Activated CD8-positive, alpha-beta memory T cell treated with anti-CD3 and anti-CD28 coated beads, Interleukin-2, amount 10 ng/mL, durations not matched to agents 7 days and 5 days (primary cell): Measurements from ENCODE around the gene TBXAS1. TPM values are rescaled to one million over a fixed set of nuclear protein-coding genes. Genes with fewer than 3 reads are reported as not detected.
"Not testable (repeated sequence)": the region's sequence is repeated elsewhere in the genome, so short reads cannot be mapped to it uniquely, and the experiment has no call there.

Experiments
- ATAC-seq: fragments of 150-1000 bp; cut with Tn5 transposase; one replicate; pipeline ENCODE4 v1.10.0; 2021; ENCODE audit warnings: moderate library complexity
- CTCF ChIA-PET: fragments of 350-600 bp; sonication (Branson Sonifier 250); formaldehyde crosslinking; loops from one replicate; lab custom pipeline; 2021; ENCODE audit warnings: antibody characterized with exemption; lab: Charles Lee
- DNase-seq: peaks from one replicate; pipeline ENCODE4 v3.0.0-alpha.2; 2020
- H3K27ac Mint-ChIP-seq: one replicate; pipeline ENCODE4 v1.8.0; 2021; ENCODE audit warnings: mild to moderate bottlenecking, mixed read lengths
- H3K27me3 Mint-ChIP-seq: one replicate; pipeline ENCODE4 v1.8.0; 2021; ENCODE audit warnings: mixed read lengths
- H3K36me3 Mint-ChIP-seq: one replicate; pipeline ENCODE4 v1.8.0; 2021; ENCODE audit warnings: mild to moderate bottlenecking, mixed read lengths
- H3K4me1 Mint-ChIP-seq: one replicate; pipeline ENCODE4 v1.8.0; 2021; ENCODE audit warnings: mixed read lengths
- H3K4me3 Mint-ChIP-seq: one replicate; pipeline ENCODE4 v1.8.0; 2021; ENCODE audit warnings: mild to moderate bottlenecking, moderate library complexity, mixed read lengths
- H3K9me3 Mint-ChIP-seq: one replicate; pipeline ENCODE4 v1.8.0; 2022; ENCODE audit warnings: low read depth, mixed read lengths
- total RNA-seq, 2 experiments: library from RNA; stranded (reverse); gene quantifications; one replicate each; pipeline ENCODE4 v1.2.3, GENCODE V29; 2021

The TBXAS1 gene
- total RNA-seq, 2 experiments from 2014 or later, result 1.7 to 3.9 TPM

DNA sequence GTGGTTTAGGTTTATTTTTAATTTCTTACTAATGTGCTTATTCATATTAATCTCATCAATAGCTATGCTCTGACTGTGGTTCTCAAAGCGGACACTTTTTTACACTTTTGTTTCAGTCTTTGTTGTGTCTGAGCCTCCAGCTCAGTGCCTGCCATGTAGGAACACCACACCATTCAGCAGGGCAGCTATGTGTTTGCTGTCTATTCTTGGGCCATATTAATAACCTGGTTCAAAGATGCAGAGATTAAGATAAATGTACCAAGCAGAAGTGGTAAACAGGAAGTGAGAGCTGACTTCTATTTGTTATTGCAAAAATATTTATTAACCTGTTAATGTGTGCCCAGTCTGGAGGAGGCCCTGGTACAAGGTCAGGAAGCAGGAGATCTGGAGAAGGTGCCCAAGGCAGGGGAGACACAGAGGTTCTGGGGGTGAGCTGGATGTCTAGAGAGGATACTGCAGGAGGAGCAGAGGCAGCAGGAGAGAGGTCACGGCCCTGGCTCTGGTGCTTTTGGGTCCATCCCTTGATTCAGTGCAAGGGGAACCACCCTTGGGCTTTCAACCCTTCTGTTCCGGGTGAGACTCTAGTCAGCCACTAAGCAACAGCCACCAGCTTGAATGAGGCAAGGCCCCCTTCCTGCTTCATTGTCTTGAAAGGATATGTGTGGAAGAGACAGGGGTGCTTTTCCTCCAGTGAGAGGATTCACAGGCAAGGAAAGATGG is 1.9 kb downstream of the TBXAS1 start:
- H3K36me3 Mint-ChIP-seq, result peaks cover 10% of the 10 kb centered on the region
- DNase-seq (no peak), ATAC-seq (no peak)
- CTCF ChIA-PET, result interaction anchor here (0.6 to 1.0 kb wide), 2 partner anchors 185 to 758 kb away, joined by 3 to 4 read pairs; no protein-coding TSS in a partner anchor
- H3K4me1 Mint-ChIP-seq, result peaks cover 21% of the 10 kb centered on the region
- H3K27ac Mint-ChIP-seq, result no peak overlapping the region
- H3K4me3 Mint-ChIP-seq, result peak overlapping the region; percentile 2
- peaks cover 8% of the 10 kb centered on the region for H3K9me3 Mint-ChIP-seq
- peaks cover 23% of the 10 kb centered on the region for H3K27me3 Mint-ChIP-seq

DNA sequence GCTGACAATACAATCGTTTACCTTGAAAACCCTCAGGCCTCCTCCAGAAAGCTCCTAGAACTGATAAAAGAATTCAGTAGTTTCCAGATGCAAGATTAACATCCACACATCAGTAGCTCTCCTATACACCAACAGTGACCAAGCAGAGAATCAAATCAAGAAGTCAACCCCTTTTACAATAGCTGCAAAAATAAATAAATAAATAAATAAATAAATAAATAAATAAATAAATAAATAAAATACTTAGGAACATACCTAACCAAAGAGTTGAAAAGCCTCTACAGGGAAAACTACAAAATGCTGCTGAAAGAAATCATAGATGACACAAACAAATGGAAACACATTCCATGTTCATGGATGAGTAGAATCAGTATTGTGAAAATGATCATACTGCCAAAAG is 6.8 kb downstream of the TBXAS1 start:
- CTCF ChIA-PET, H3K4me3 Mint-ChIP-seq, H3K36me3 Mint-ChIP-seq, H3K27ac Mint-ChIP-seq, H3K4me1 Mint-ChIP-seq, ATAC-seq, DNase-seq: not testable (repeated sequence)
- peaks cover 14% of the 10 kb centered on the region for H3K27me3 Mint-ChIP-seq
- peaks cover 13% of the 10 kb centered on the region for H3K9me3 Mint-ChIP-seq

DNA sequence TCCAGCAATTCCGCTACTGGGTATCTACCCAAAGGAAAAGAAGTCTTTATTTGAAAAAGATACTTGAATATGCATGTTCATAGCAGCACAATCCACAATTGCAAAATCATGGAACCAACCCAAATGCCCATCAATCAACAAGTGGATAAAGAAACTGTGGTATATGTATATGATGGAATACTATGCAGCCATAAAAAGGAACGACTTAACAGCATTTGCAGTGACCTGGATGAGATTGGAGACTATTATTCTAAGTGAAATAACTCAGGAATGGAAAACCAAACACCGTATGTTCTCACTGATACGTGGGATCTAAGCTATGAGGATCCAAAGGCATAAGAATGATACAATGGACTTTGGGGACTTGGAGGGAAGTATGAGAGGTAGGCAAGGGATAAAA is 8.2 kb downstream of the TBXAS1 start:
- ATAC-seq, DNase-seq, H3K27ac Mint-ChIP-seq, H3K4me3 Mint-ChIP-seq, H3K36me3 Mint-ChIP-seq, CTCF ChIA-PET, H3K4me1 Mint-ChIP-seq: not testable (repeated sequence)
- Mint-ChIP-seq H3K9me3 (peaks cover 13% of the 10 kb centered on the region), H3K27me3 (peaks cover 14% of the 10 kb centered on the region)

DNA sequence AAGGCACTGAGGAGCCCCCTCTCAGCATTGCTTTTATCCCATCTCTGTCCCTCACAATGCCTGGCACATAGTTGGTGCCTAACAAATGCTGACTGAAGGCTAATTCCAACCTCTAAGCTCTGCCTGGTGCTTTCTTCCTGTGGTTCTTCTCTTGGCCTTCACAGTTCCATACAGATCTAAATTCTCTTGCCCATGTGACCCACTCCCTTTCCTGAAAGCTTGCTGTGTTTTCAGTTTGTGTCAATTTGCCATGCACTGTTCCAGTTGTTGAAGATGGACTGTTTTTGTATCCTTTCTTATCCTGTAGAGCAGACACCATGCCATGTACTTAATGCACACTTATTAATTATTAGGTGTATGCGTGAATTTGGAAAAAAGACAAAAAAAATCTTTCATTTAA is 9.2 kb downstream of the TBXAS1 start:
- Mint-ChIP-seq H3K9me3 (peaks cover 11% of the 10 kb centered on the region), H3K4me3 (no peak overlapping the region), H3K27ac (no peak overlapping the region), H3K27me3 (peaks cover 14% of the 10 kb centered on the region), H3K36me3 (peaks cover 5% of the 10 kb centered on the region), H3K4me1 (peaks cover 5% of the 10 kb centered on the region)
- CTCF ChIA-PET, result no interaction called here
- ATAC-seq (no peak), DNase-seq (no peak)

DNA sequence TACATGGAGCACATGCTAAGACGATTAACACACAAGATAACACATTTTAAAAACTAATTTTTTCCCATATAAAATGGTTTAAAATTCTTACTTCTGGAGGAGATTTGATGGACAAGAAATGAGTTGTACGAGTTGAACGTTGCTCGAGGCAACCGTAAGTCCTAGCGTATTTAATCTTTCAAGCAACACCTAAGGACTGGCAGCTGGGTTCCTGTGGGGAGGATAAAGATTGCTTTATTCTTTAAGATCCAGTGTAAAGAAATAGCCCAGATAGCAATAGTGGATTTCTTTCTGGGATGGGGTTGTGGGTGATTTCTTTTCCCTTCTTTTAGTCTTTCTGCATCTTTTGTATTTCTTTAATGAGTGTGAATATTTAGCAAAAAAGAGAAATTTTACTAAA is 9.8 kb downstream of the TBXAS1 start:
- ATAC-seq (no peak), DNase-seq (no peak)
- CTCF ChIA-PET, result interaction anchor here (0.7 kb wide), 1 partner anchor 162 kb away, joined by 3 read pairs; no protein-coding TSS in a partner anchor
- H3K9me3 Mint-ChIP-seq, result peaks cover 11% of the 10 kb centered on the region
- peaks cover 3% of the 10 kb centered on the region for H3K36me3 Mint-ChIP-seq
- H3K27ac Mint-ChIP-seq, result no peak overlapping the region
- peaks cover 5% of the 10 kb centered on the region for H3K4me1 Mint-ChIP-seq
- H3K27me3 Mint-ChIP-seq, result peaks cover 14% of the 10 kb centered on the region
- H3K4me3 Mint-ChIP-seq, result no peak overlapping the region

DNA sequence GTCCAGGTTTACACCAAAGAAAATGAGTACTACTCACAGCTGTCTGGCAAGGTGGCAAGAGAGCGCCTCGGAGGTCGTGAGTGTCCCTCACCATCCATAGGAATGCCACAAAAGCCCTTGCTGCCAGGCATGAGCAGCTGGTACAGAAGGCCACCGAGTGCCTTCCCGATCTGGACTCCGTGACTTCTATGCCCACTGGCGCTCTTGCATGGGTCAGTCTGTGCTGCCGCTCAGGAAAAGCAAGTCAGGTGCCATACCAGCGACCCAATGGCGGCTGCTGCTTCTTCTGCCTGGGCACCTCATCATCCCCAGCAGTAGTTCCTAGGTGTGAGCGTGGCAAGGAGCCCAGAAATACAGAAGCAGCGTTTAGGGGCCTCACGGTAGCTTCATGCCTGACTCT is 11.7 kb downstream of the TBXAS1 start:
- no peak overlapping the region for H3K4me3 Mint-ChIP-seq
- ATAC-seq, result no peak
- no peak overlapping the region for H3K27ac Mint-ChIP-seq
- H3K9me3 Mint-ChIP-seq, result peaks cover 6% of the 10 kb centered on the region
- H3K27me3 Mint-ChIP-seq, result peaks cover 15% of the 10 kb centered on the region
- CTCF ChIA-PET, result no interaction called here
- DNase-seq, result no peak
- peaks cover 5% of the 10 kb centered on the region for H3K4me1 Mint-ChIP-seq
- peaks cover under 1% of the 10 kb centered on the region for H3K36me3 Mint-ChIP-seq

DNA sequence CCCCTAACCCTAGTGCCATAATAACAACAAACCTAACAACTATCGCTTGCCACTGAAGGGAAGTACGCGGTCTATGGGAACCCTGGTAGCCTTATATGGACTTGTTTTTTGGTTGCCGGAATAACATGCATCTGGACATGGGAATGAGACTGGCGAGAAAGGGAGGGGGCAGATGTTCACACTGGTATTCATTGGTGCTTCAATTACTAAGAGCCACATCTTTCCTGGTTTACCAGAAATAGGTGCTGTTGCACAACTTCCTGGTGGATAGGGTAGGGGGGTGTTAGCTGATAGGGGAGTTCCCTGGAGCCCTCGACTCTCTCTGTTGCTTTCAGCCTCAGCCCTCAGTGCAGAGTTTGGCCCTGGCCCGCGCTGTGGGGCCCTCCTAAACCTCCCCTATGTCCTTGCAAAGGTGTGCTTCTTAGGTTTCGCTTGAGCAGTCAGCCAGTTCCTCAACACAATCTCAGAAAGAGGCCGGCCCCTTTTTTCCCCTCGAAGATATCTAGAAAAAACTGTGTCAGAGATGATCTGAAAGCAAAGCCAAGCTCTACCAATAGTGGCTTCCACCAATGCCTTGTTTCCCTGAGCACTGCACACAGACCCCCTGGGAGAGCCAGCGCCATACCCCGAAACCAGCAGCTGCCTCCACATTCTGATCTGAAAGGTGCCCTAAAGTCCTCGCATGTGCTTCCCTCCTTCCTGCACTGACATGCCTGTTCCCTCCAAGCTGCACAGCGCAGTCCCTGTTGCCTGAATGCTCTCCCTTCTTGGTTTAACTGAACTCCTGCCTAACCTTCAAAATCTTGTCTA is 13.5 kb downstream of the TBXAS1 start:
- ATAC-seq (no peak), DNase-seq (no peak)
- H3K4me1 Mint-ChIP-seq, result peaks cover 5% of the 10 kb centered on the region
- H3K36me3 Mint-ChIP-seq, result no peaks in the 10 kb centered on the region
- no peak overlapping the region for H3K4me3 Mint-ChIP-seq
- CTCF ChIA-PET, result no interaction called here
- H3K27ac Mint-ChIP-seq, result no peak overlapping the region
- peaks cover 7% of the 10 kb centered on the region for H3K27me3 Mint-ChIP-seq
- no peaks in the 10 kb centered on the region for H3K9me3 Mint-ChIP-seq

DNA sequence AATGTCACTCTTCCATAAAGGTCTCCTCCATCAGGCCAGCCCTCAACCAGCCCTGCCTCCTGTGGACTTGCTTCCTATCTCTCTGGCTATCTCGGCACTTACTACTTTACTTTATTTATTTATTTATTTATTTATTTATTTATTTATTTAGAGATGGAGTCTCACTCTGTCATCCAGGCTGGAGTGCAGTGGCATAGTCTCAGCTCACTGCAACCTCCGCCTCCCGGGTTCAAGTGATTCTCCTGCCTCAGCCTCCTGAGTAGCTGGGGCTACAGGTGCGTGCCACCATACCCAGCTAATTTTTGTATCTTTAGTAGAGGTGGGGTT is 14.1 kb downstream of the TBXAS1 start:
- H3K27ac Mint-ChIP-seq, DNase-seq, CTCF ChIA-PET, H3K27me3 Mint-ChIP-seq, H3K4me1 Mint-ChIP-seq, H3K4me3 Mint-ChIP-seq, H3K36me3 Mint-ChIP-seq, H3K9me3 Mint-ChIP-seq, ATAC-seq: not testable (repeated sequence)

DNA sequence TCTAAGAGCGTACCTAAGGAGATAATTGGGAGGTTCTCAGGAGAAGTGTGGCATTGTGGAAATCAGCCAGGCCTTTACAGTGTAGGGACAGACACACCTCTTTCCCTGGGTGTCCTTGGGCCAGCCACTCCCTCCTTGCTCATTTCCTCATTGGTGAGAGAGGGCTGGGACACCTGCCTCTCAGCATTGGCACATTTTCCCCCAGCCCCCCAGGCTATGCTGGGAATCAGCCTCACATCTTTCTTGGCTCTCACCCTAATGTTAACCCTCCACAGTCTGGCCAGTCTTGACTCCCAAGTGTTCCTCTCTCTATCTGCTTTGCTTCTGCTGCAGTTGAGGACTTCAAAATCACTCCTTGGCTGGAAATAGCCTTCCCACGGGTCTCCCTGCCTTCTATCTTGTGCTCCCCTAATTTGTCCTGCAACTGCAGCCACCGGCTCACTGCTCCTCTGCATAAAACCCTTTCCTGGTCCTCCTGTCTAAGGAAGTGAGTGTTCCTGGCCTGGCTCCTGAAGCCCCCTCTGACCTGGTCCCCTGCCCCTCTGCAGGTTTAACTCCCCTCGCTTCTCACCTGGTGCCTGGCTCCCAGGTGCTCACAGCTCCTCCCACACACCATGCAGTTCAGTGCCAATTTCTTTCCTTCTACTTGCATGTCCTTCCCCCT is 15.8 kb downstream of the TBXAS1 start:
- H3K27me3 Mint-ChIP-seq, result peaks cover 7% of the 10 kb centered on the region
- DNase-seq, result no peak
- no peak overlapping the region for H3K4me3 Mint-ChIP-seq
- H3K36me3 Mint-ChIP-seq, result no peaks in the 10 kb centered on the region
- H3K9me3 Mint-ChIP-seq, result no peaks in the 10 kb centered on the region
- H3K4me1 Mint-ChIP-seq, result peaks cover 5% of the 10 kb centered on the region
- no peak for ATAC-seq
- CTCF ChIA-PET, result interaction anchor here (1.1 kb wide), 1 partner anchor 243 kb away, joined by 3 read pairs; no protein-coding TSS in a partner anchor
- no peak overlapping the region for H3K27ac Mint-ChIP-seq

DNA sequence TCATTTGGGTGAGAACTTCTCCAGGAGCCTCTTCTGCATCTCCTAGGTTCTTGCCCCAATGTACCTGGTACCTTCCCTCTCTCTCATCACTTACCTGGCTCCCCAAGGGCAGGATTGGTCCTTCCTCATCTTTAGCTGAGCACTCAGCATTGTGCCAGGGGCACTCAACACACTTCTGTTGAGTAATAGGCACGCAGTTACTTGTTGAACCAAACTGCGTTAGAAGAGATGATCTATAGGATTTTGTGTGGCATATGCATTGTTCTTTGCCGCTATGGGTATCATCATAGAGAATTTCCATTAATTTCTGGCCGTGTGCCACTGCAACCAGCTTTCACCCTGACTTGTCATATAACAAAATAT is 16.4 kb downstream of the TBXAS1 start:
- Mint-ChIP-seq H3K27me3 (peaks cover 7% of the 10 kb centered on the region), H3K36me3 (no peaks in the 10 kb centered on the region), H3K4me1 (peaks cover 5% of the 10 kb centered on the region), H3K9me3 (no peaks in the 10 kb centered on the region), H3K27ac (no peak overlapping the region), H3K4me3 (no peak overlapping the region)
- ATAC-seq (no peak), DNase-seq (no peak)
- CTCF ChIA-PET, result interaction anchor here (1.1 kb wide), 1 partner anchor 243 kb away, joined by 3 read pairs; no protein-coding TSS in a partner anchor

DNA sequence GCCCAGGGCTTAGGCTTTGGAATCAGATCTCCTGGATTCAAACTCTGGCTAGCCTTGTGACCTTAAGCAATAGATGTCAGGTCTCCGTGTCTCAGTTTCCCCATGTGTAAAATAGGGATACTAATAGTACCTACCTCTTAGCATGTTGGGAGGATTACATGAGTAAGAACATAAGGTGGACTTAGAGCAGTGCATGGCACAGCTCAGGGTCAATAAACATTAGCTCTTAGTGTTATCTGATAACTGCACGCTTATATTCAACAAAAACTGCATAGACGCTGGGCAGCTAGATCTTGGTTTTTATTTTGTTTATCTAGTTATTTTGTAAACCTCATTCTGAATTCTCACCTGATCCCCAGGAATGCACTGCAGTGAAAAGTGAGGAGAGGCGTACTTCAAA is 17.2 kb downstream of the TBXAS1 start:
- ATAC-seq (no peak), DNase-seq (no peak)
- Mint-ChIP-seq H3K27me3 (peaks cover 7% of the 10 kb centered on the region), H3K36me3 (no peaks in the 10 kb centered on the region), H3K9me3 (no peaks in the 10 kb centered on the region), H3K4me3 (no peak overlapping the region), H3K27ac (no peak overlapping the region), H3K4me1 (peaks cover 5% of the 10 kb centered on the region)
- CTCF ChIA-PET, result interaction anchor here (0.6 to 1.1 kb wide), 2 partner anchors 13 to 244 kb away, joined by 3 to 5 read pairs; no protein-coding TSS in a partner anchor

DNA sequence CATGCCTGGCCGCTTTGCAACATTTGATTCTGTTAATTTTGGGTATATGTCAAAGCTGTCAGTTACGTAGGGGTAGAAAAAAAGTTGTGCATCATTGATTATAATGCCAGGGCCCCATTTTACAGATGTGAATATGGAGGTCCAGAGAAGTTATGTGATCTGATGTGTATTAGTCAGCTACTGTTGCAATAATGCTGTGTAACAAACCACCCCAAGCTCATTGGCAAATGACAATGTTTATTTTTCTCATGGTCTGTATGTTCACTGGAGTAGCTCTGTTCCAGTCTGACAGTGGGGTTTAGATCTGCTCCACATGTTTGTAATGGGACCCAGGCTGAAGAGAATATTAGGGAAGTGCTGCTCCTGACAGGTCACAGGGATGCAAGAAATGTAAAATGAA is 19.2 kb downstream of the TBXAS1 start:
- CTCF ChIA-PET, result no interaction called here
- Mint-ChIP-seq H3K4me3 (no peak overlapping the region), H3K9me3 (no peaks in the 10 kb centered on the region), H3K27me3 (peaks cover 7% of the 10 kb centered on the region), H3K4me1 (no peaks in the 10 kb centered on the region), H3K36me3 (no peaks in the 10 kb centered on the region), H3K27ac (no peak overlapping the region)
- ATAC-seq (no peak), DNase-seq (no peak)

DNA sequence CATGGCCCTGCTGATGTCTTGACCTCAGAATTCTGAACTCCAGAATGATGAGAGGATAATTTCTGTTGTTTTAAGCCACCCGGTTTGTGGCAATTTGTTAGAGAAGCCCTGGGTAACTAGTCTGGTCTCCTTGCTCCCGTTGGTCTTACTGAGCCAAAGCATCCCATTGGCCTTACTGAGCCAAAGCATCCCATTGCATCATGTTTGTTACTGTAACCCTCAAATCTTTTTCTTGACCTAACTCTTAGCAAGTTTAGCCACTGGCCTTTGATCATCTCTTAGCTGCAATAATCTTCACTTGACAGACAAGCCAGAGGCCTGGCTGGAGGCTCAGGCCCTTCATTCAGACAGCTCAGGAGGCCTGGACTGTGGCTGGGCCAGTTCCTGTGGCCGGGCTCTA is 21.8 kb downstream of the TBXAS1 start:
- Mint-ChIP-seq H3K4me1 (peaks cover 13% of the 10 kb centered on the region), H3K4me3 (no peak overlapping the region), H3K9me3 (no peaks in the 10 kb centered on the region), H3K27ac (no peak overlapping the region), H3K36me3 (no peaks in the 10 kb centered on the region), H3K27me3 (peaks cover 3% of the 10 kb centered on the region)
- CTCF ChIA-PET, result no interaction called here
- ATAC-seq, result no peak
- no peak for DNase-seq
